ENCODE results near the gene KRT86.

DNA sequence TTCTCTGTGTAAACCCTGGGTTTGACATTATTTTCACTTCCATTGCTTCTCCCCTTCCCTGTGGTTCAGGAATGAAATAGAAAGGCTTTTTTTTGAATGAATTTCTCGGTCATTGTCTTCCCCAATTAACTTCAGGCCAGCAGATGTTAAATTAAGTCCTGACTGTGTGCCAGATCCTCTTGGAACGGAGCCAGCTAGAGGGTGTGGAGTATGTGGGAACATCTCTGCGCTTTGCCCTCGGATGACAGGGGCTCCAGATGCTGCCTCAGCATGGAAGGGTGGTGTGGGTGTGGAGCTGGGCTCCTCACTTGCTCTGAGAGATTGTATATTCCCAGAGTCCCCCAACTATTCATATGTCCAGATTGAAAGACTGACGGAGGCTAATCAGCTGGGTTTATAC is 79.8 kb downstream of the KRT86 start:
- TF ChIP-seq, protein P1, sequence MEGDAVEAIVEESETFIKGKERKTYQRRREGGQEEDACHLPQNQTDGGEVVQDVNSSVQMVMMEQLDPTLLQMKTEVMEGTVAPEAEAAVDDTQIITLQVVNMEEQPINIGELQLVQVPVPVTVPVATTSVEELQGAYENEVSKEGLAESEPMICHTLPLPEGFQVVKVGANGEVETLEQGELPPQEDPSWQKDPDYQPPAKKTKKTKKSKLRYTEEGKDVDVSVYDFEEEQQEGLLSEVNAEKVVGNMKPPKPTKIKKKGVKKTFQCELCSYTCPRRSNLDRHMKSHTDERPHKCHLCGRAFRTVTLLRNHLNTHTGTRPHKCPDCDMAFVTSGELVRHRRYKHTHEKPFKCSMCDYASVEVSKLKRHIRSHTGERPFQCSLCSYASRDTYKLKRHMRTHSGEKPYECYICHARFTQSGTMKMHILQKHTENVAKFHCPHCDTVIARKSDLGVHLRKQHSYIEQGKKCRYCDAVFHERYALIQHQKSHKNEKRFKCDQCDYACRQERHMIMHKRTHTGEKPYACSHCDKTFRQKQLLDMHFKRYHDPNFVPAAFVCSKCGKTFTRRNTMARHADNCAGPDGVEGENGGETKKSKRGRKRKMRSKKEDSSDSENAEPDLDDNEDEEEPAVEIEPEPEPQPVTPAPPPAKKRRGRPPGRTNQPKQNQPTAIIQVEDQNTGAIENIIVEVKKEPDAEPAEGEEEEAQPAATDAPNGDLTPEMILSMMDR (IDR thresholded peaks at IDR 0.05; ENCODE audit: insufficient read depth, low read length, poor library complexity, severe bottlenecking), result no peak
- no peak for TF ChIP-seq EZH2phosphoT487 (conservative IDR thresholded peaks at IDR 0.05; ENCODE audit: low read length)

Data from SU-DHL-6 (cell line).